SK-N-SH treated with all-trans-retinoic acid at 6 μM for 48 hours (cell line): ENCODE results near the gene TFB2M.

Experiments
- ARNTL ChIP-seq: fragments of 450-650 bp; formaldehyde crosslinking; IDR thresholded peaks from 2 replicates; pipeline ENCODE4 v1.5.0; 2020; ENCODE audit warnings: low read depth, mild to moderate bottlenecking, moderate library complexity, borderline replicate concordance
- CREB5 ChIP-seq: fragments of 250-450 bp; sonication (Bioruptor Pico); IDR thresholded peaks from 2 replicates; pipeline ENCODE4 v1.5.1; 2020; ENCODE audit warnings: low read depth, mild to moderate bottlenecking, moderate library complexity
- CSRNP3 ChIP-seq: fragments of 250-450 bp; sonication (Bioruptor Pico); IDR thresholded peaks from 2 replicates; pipeline ENCODE4 v1.5.1; 2021; ENCODE audit warnings: mild to moderate bottlenecking, moderate library complexity
- PATZ1 ChIP-seq: fragments of 250-450 bp; sonication (Bioruptor Pico); IDR thresholded peaks from 2 replicates; pipeline ENCODE4 v1.8.0; 2020; ENCODE audit warnings: mild to moderate bottlenecking, moderate library complexity, borderline replicate concordance
- TOX ChIP-seq: fragments of 250-450 bp; sonication (Bioruptor Pico); IDR thresholded peaks from 2 replicates; pipeline ENCODE4 v1.8.0; 2021; ENCODE audit warnings: mild to moderate bottlenecking, moderate library complexity, borderline replicate concordance
- ZFP3 ChIP-seq: fragments of 250-450 bp; sonication (Bioruptor Pico); IDR thresholded peaks from 2 replicates; pipeline ENCODE4 v1.5.0; 2020; ENCODE audit warnings: mild to moderate bottlenecking, moderate library complexity
- ZFP30 ChIP-seq: fragments of 450-650 bp; formaldehyde crosslinking; IDR thresholded peaks from 2 replicates; pipeline ENCODE4 v1.5.0; 2022; ENCODE audit warnings: mild to moderate bottlenecking, moderate library complexity
- ZNF565 ChIP-seq: fragments of 450-650 bp; formaldehyde crosslinking; conservative IDR thresholded peaks from 2 replicates; pipeline ENCODE4 v1.5.0; 2020; ENCODE audit warnings: low read depth, mild to moderate bottlenecking, moderate library complexity
- ZNF70 ChIP-seq: fragments of 450-650 bp; formaldehyde crosslinking; IDR thresholded peaks from 2 replicates; pipeline ENCODE4 v1.5.0; 2020; ENCODE audit warnings: mild to moderate bottlenecking, moderate library complexity

GRCh38 chr1:246591958-246592357 is 25.9 kb upstream of the TFB2M start:
- no peak for TF ChIP-seq TOX (CRISPR knock-in tag)
- TF ChIP-seq PATZ1 = no peak
- no peak for TF ChIP-seq ZNF565 (CRISPR knock-in tag)
- no peak for TF ChIP-seq CSRNP3
- TF ChIP-seq ARNTL (CRISPR knock-in tag) = no peak
- TF ChIP-seq CREB5 (CRISPR knock-in tag) = no peak
- no peak for TF ChIP-seq ZFP3
- TF ChIP-seq ZFP30 = no peak
- TF ChIP-seq ZNF70 (CRISPR knock-in tag) = no peak
